Subcutaneous abdominal adipose tissue (tissue), 5 donors: ENCODE results near the gene PGF.

Experiments used
- H3K27ac ChIP-seq: one replicate; pipeline ENCODE4 v1.7.0; 2013; ENCODE audit warnings: low read depth, mild to moderate bottlenecking, inconsistent platforms, low read length, moderate library complexity
- H3K27me3 ChIP-seq, 5 donors: one replicate each; pipeline ENCODE4 v1.7.0; 2013; ENCODE audit warnings: low read length in 5 of 5, inconsistent platforms in 1 of 5; ENCODE audit not compliant: control insufficient read depth in 5 of 5, insufficient read depth in 4 of 5
- H3K36me3 ChIP-seq, 5 donors: one replicate each; pipeline ENCODE4 v1.7.0; 2013; ENCODE audit warnings: low read length in 5 of 5; ENCODE audit not compliant: control insufficient read depth in 5 of 5, insufficient read depth in 5 of 5
- H3K4me1 ChIP-seq, 5 donors: one replicate each; pipeline ENCODE4 v1.7.0; 2013; ENCODE audit warnings: low read length in 5 of 5, mild to moderate bottlenecking in 3 of 5, moderate library complexity in 1 of 5; ENCODE audit not compliant: control insufficient read depth in 5 of 5, insufficient read depth in 5 of 5
- H3K4me3 ChIP-seq, 5 donors: one replicate each; pipeline ENCODE4 v1.7.0; 2013; ENCODE audit warnings: low read length in 5 of 5, low read depth in 1 of 5
- H3K9ac ChIP-seq, 5 donors: one replicate each; pipeline ENCODE4 v1.7.0; 2013; ENCODE audit warnings: low read length in 5 of 5, mild to moderate bottlenecking in 4 of 5, moderate library complexity in 3 of 5
- H3K9me3 ChIP-seq, 5 donors: one replicate each; pipeline ENCODE4 v1.7.0; 2013; ENCODE audit warnings: low read length in 5 of 5; ENCODE audit not compliant: control insufficient read depth in 5 of 5
- donor health status: healthy.
- donor health status: healthy.
- donor health status: healthy.
- donor health status: healthy.
- donor health status: healthy.

The PGF gene

GRCh38 chr14:74921987-74922751, 33.2 kb downstream of the PGF start:
- H3K4me3 ChIP-seq, result peak overlapping the region; percentile 56 to 77 (median 66)
- peaks cover 0 to 4% (median 0%) of the 10 kb centered on the region in 5 donors for H3K36me3 ChIP-seq
- no peaks in the 10 kb centered on the region for H3K9me3 ChIP-seq
- peak overlapping the region in 4 of 5 donors; percentile 77 to 94 (median 84) for H3K9ac ChIP-seq
- H3K27me3 ChIP-seq, result no peaks in the 10 kb centered on the region
- H3K27ac ChIP-seq, result no peak overlapping the region
- peaks cover 11 to 30% (median 26%) of the 10 kb centered on the region in 5 donors for H3K4me1 ChIP-seq

- H3K36me3 ChIP-seq, result peaks cover 0 to 4% (median 0%) of the 10 kb centered on the region in 5 donors
- H3K27me3 ChIP-seq, result no peaks in the 10 kb centered on the region
- H3K27ac ChIP-seq, result no peak overlapping the region
- H3K4me1 ChIP-seq, result peaks cover 15 to 38% (median 34%) of the 10 kb centered on the region in 5 donors
- no peak overlapping the region for H3K4me3 ChIP-seq
- H3K9ac ChIP-seq, result no peak overlapping the region
- no peaks in the 10 kb centered on the region for H3K9me3 ChIP-seq
These were observed 34.3 kb downstream of the PGF start for GRCh38 chr14:74921053-74921620.

DNA sequence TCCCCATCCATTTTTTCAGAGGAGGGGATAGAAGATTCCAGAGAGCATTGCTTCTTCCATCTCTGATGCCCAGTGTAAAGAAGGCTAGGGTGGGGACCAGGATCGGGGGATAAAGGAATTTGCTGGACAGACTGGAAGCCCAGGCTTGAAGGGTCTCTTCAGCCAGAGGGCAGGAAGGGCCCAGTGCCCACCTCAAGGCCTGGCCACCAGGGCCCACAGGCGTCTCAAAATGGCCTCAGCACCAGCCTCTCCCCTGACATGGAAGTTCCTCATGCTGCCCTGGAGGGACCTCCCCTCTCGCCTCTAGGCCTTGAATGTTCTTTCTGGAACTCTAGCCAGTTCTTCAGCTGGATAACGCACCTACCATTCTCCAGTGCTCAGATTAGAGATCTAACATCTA, 35.1 kb downstream of the PGF start:
- H3K27me3 ChIP-seq, result no peaks in the 10 kb centered on the region
- peak overlapping the region in 1 of 5 donors; percentile 35 for H3K9ac ChIP-seq
- peaks cover 0 to 4% (median 0%) of the 10 kb centered on the region in 5 donors for H3K36me3 ChIP-seq
- H3K9me3 ChIP-seq, result no peaks in the 10 kb centered on the region
- H3K4me3 ChIP-seq, result no peak overlapping the region
- H3K27ac ChIP-seq, result no peak overlapping the region
- H3K4me1 ChIP-seq, result peaks cover 15 to 45% (median 41%) of the 10 kb centered on the region in 5 donors

- peaks cover 15 to 45% (median 41%) of the 10 kb centered on the region in 5 donors for H3K4me1 ChIP-seq
- no peaks in the 10 kb centered on the region for H3K9me3 ChIP-seq
- peak overlapping the region in 1 of 5 donors; percentile 35 for H3K9ac ChIP-seq
- no peaks in the 10 kb centered on the region for H3K27me3 ChIP-seq
- no peak overlapping the region for H3K27ac ChIP-seq
- peaks cover 0 to 4% (median 0%) of the 10 kb centered on the region in 5 donors for H3K36me3 ChIP-seq
- no peak overlapping the region for H3K4me3 ChIP-seq
These were observed 35.8 kb downstream of the PGF start for GRCh38 chr14:74919421-74920165.

DNA sequence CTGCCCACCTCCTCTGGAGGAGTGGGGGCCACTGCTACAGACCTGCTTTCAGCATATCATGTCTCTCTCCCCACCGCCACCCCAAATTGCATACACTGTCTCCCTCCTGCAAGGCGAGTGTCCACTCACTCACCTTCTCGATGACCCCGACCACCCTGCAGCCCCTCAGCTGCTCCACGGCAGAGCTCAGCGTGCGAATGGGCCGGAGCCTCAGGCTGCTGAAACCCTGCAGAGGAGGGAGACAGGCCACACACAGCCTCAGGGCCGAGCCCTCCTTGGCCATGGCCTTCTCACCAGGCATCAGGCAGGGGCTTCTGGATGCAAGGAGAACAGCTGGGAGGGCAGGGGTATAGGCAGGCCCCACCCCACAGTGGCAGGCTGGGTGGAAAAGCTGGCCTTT, 37.0 kb downstream of the PGF start:
- Histone ChIP-seq H3K4me1 (peaks cover 18 to 50% (median 46%) of the 10 kb centered on the region in 5 donors), H3K9ac (peak overlapping the region in 1 of 5 donors; percentile 35), H3K36me3 (peaks cover 0 to 4% (median 0%) of the 10 kb centered on the region in 5 donors), H3K9me3 (no peaks in the 10 kb centered on the region), H3K27ac (no peak overlapping the region), H3K27me3 (no peaks in the 10 kb centered on the region), H3K4me3 (no peak overlapping the region)

- H3K27me3 ChIP-seq, result no peaks in the 10 kb centered on the region
- peak overlapping the region; percentile 7 to 61 (median 45) for H3K9ac ChIP-seq
- H3K9me3 ChIP-seq, result no peaks in the 10 kb centered on the region
- H3K36me3 ChIP-seq, result peaks cover 0 to 4% (median 0%) of the 10 kb centered on the region in 5 donors
- no peak overlapping the region for H3K4me3 ChIP-seq
- peaks cover 18 to 45% (median 41%) of the 10 kb centered on the region in 5 donors for H3K4me1 ChIP-seq
- H3K27ac ChIP-seq, result peak overlapping the region; percentile 75
These were observed 37.7 kb downstream of the PGF start for GRCh38 chr14:74917646-74918081.

- Histone ChIP-seq H3K4me1 (peaks cover 18 to 40% (median 36%) of the 10 kb centered on the region in 5 donors), H3K9me3 (no peaks in the 10 kb centered on the region), H3K27me3 (no peaks in the 10 kb centered on the region), H3K4me3 (no peak overlapping the region), H3K27ac (peak overlapping the region; percentile 75), H3K9ac (peak overlapping the region in 4 of 5 donors; percentile 7 to 61 (median 50)), H3K36me3 (peaks cover 0 to 4% (median 0%) of the 10 kb centered on the region in 5 donors)
These were observed 38.2 kb downstream of the PGF start for GRCh38 chr14:74917178-74917543.

DNA sequence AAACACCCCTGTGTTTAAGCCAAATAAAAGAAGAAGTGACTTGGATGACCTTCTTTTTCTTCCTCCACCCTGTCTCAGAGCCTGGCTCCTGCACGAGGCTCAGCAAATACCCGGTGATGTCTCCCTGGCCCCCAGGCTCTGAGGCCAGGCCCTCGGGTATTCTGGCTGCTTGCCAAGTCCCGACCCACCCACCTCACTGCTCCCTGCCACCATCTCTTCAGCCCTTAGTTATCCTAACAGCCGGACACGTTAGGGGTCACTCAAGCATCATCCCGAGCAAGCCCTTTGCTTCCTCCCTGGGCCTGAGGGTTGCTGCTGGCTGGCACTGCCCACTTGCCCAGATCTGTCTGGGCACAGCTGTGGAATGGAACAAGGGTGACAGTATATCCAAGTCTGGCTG, 39.6 kb downstream of the PGF start:
- Histone ChIP-seq H3K9ac (no peak overlapping the region), H3K4me1 (peaks cover 18 to 40% (median 36%) of the 10 kb centered on the region in 5 donors), H3K27ac (no peak overlapping the region), H3K27me3 (no peaks in the 10 kb centered on the region), H3K36me3 (peaks cover 0 to 4% (median 0%) of the 10 kb centered on the region in 5 donors), H3K4me3 (no peak overlapping the region), H3K9me3 (no peaks in the 10 kb centered on the region)

- Histone ChIP-seq H3K4me1 (peaks cover 18 to 43% (median 36%) of the 10 kb centered on the region in 5 donors), H3K36me3 (peaks cover 0 to 4% (median 0%) of the 10 kb centered on the region in 5 donors), H3K4me3 (no peak overlapping the region)
These were observed 40.0 kb downstream of the PGF start for GRCh38 chr14:74915426-74915825.

More at GRCh38 chr14:74915426-74915825, 40.0 kb downstream of the PGF start:
- Histone ChIP-seq H3K9me3 (no peaks in the 10 kb centered on the region), H3K27me3 (no peaks in the 10 kb centered on the region), H3K27ac (peak overlapping the region; percentile 33), H3K9ac (no peak overlapping the region)
